22Rv1 (cell line): Measurements from ENCODE around the gene CAMKMT.

Source experiments
- CTCF ChIP-seq: fragments of 450-650 bp; IDR thresholded peaks from 2 replicates; pipeline ENCODE4 v1.5.1; 2017; ENCODE audit warnings: mild to moderate bottlenecking
- ZFX ChIP-seq: fragments of 450-650 bp; IDR thresholded peaks from 2 replicates; pipeline ENCODE4 v1.6.1; 2017; ENCODE audit warnings: antibody characterized with exemption, borderline replicate concordance

DNA sequence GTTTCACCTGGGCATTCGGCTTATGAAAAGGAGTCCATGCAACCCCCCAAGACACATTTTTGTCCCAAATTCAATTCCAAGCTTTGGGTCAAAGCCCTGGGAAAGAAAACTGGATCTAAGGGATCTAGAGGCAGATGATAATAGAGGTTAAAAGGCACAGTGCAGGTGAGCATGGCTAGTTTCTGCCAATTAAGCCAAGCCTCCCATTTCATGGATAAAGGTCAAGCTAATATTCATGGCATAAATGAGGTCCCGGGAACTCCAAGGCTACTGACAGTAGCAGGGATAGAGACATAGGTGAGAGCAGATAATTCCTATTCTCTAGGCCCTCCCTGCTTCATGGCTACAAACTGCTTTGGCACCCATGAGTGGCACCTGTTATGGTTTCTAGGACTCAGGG, 83.1 kb downstream of the CAMKMT start:
- TF ChIP-seq CTCF (no peak), ZFX (no peak)
